ENCODE data around the gene DNAH11. TPM values are rescaled to one million over a fixed set of nuclear protein-coding genes. Genes with fewer than 3 reads are reported as not detected.

The DNAH11 gene
- polyA plus RNA-seq, 1 experiment, result 0.59 TPM

GRCh38 chr7:21763818-21764217, 221.0 kb downstream of the DNAH11 start:
- ChIA-PET CTCF (no interaction called here), POLR2A (no interaction called here)
- Histone ChIP-seq H3K4me3 (ENCODE audit: low read depth, low read length) (no peak overlapping the region), H3K36me3 (ENCODE audit: control insufficient read depth, insufficient read depth, low read length) (no peaks in the 10 kb centered on the region), H3K27me3 (ENCODE audit: control insufficient read depth, insufficient read depth, low read length) (peaks cover 3% of the 10 kb centered on the region; the same call in 1 of the 2 replicates)
- no peak for DNase-seq (ENCODE audit: low read depth)
- no peak for TF ChIP-seq CTCF (IDR thresholded peaks at IDR 0.05; ENCODE audit: insufficient read depth, low read depth, low read length)

DNA sequence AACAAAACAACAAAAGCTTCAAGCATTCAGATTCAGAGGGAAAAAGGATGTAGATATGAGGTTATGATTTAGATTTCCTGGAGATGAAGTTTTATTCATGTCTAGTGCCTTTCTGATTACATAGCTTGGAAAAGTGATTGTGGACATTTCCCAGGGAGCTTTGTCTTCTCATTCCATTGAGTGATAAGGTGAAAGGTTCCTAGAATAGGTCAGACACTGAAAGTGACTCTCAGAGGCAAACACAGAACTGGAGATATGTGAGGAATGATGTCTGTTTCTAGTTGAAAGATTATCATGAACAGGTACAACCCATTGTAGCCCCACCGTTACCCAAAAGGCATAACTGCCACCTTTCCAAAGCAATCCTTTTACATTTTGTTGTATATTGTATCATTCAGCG, 223.4 kb downstream of the DNAH11 start:
- CTCF ChIA-PET, result no interaction called here
- H3K36me3 ChIP-seq (ENCODE audit: control insufficient read depth, insufficient read depth, low read length), result no peaks in the 10 kb centered on the region
- POLR2A ChIA-PET, result no interaction called here

DNA sequence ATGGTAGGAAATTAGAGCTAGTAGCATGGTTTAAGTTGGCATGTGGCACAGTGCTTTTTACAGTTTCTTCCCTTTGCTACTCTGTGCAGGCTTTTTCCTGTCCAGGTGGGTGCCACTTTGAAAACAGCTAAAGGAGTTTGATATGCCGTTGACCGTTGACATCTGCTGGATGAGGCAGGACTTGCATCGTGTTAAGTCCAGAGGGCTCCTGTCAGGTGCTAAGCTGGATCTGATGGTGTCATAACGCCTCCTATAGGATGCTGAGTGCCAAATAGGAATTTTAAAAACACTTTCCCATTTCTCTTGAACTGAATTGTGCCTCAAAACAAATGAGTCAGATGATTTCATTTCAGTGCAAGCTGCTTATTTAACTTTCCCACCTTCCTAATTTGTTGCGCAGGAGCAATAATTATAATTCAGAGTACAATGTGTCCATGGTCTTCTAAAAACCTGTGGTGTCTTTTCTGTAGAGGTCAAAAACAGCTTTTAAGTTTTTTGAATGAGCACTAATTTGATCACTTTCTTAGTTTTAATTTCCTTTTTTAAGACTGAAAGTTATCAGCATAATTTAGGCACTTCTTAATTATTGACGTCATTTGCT, 224.6 kb downstream of the DNAH11 start:
- TF ChIP-seq CTCF (IDR thresholded peaks at IDR 0.05; ENCODE audit: insufficient read depth, low read depth, low read length), result peak; percentile 49
- POLR2A ChIA-PET, result no interaction called here

More for the DNA sequence above, 223.4 kb downstream of the DNAH11 start:
- DNase-seq (ENCODE audit: low read depth), result no peak
- no peak for TF ChIP-seq CTCF (IDR thresholded peaks at IDR 0.05; ENCODE audit: insufficient read depth, low read depth, low read length)
- H3K4me3 ChIP-seq (ENCODE audit: low read depth, low read length), result no peak overlapping the region
- H3K27me3 ChIP-seq (ENCODE audit: control insufficient read depth, insufficient read depth, low read length), result peaks cover 3% of the 10 kb centered on the region; the same call in 1 of the 2 replicates

DNA sequence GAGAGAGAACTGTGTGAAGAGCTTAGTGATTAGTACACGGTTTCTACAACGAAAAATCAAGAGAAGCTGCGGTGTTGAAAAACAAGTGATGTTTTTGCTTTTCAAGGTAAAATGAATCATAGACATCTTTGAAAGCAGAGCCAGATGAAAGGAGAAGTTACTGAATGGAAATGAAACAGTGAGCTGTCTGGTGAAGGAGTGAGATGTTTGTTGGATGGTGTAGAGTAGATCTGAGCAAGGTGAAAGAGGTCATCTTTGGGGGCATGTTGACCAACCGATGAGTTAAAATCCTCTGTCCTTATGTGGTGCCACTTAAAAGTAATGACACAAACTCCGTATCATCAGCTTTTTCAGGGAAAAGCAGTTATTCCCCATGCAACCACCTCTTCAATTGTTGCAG, 225.4 kb downstream of the DNAH11 start:
- DNase-seq (ENCODE audit: low read depth), result no peak
- H3K36me3 ChIP-seq (ENCODE audit: control insufficient read depth, insufficient read depth, low read length), result no peaks in the 10 kb centered on the region
- ChIA-PET POLR2A (no interaction called here), CTCF (interaction anchor here (0.6 to 1.4 kb wide), 2 partner anchors 12 to 234 kb away, joined by 3 to 7 read pairs; no protein-coding TSS in a partner anchor)
- H3K4me3 ChIP-seq (ENCODE audit: low read depth, low read length), result no peak overlapping the region
- peaks cover 3% of the 10 kb centered on the region; the same call in 1 of the 2 replicates for H3K27me3 ChIP-seq (ENCODE audit: control insufficient read depth, insufficient read depth, low read length)
- TF ChIP-seq CTCF (IDR thresholded peaks at IDR 0.05; ENCODE audit: insufficient read depth, low read depth, low read length), result no peak

More for the DNA sequence above, 224.6 kb downstream of the DNAH11 start:
- H3K27me3 ChIP-seq (ENCODE audit: control insufficient read depth, insufficient read depth, low read length), result peaks cover 3% of the 10 kb centered on the region; the same call in 1 of the 2 replicates
- H3K4me3 ChIP-seq (ENCODE audit: low read depth, low read length), result no peak overlapping the region
- no peaks in the 10 kb centered on the region for H3K36me3 ChIP-seq (ENCODE audit: control insufficient read depth, insufficient read depth, low read length)
- no peak for DNase-seq (ENCODE audit: low read depth)
- CTCF ChIA-PET, result interaction anchor here (0.6 to 1.4 kb wide), 5 partner anchors 8 to 981 kb away, joined by 3 to 7 read pairs (median 4); no protein-coding TSS in a partner anchor

- no peak for TF ChIP-seq CTCF (IDR thresholded peaks at IDR 0.05; ENCODE audit: insufficient read depth, low read depth, low read length)
- CTCF ChIA-PET, result no interaction called here
Measured at GRCh38 chr7:21771266-21771665, 228.4 kb downstream of the DNAH11 start.

More at GRCh38 chr7:21771266-21771665, 228.4 kb downstream of the DNAH11 start:
- no peak overlapping the region for H3K4me3 ChIP-seq (ENCODE audit: low read depth, low read length)
- H3K36me3 ChIP-seq (ENCODE audit: control insufficient read depth, insufficient read depth, low read length), result no peaks in the 10 kb centered on the region
- no peaks in the 10 kb centered on the region for H3K27me3 ChIP-seq (ENCODE audit: control insufficient read depth, insufficient read depth, low read length)
- DNase-seq (ENCODE audit: low read depth), result no peak
- POLR2A ChIA-PET, result no interaction called here
